ENCODE data around the gene EDA. TPM values are rescaled to one million over a fixed set of nuclear protein-coding genes. Genes with fewer than 3 reads are reported as not detected.

The EDA gene
- total and polyA plus RNA-seq, 8 donors = 2.2 to 4.6 (median 4.1) TPM

DNA sequence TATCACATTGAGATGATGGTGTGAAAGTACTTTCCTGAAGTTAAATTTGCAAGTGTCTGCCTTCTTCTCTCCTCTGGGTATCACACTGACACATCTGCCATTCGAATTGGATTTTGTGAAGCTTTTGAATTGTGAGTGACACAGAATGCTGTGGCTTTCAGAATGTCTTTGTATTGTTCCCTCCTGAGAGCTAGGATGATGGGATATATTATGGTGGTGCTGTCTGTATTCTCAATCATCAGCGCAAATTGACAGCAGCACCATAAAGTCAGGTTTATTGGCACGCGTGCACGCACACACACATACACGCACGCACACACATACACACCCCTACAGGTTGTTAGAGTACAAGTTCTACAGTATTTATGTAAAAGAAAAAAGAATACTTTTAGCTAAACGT is 290.5 kb downstream of the EDA start:
- H3K9me3 ChIP-seq = peaks cover 0 to 3% of the 10 kb centered on the region in 2 donors
- no peaks in the 10 kb centered on the region for H3K27me3 ChIP-seq
- no peak overlapping the region for H3K4me3 ChIP-seq
- H3K4me1 ChIP-seq = no peaks in the 10 kb centered on the region
- DNase-seq (no peak), ATAC-seq (no peak)
- H3K27ac ChIP-seq = no peak overlapping the region
- intact Hi-C loops (cut with DNase I) = no loop called here
- H3K36me3 ChIP-seq = no peaks in the 10 kb centered on the region
- TF ChIP-seq, protein P1, sequence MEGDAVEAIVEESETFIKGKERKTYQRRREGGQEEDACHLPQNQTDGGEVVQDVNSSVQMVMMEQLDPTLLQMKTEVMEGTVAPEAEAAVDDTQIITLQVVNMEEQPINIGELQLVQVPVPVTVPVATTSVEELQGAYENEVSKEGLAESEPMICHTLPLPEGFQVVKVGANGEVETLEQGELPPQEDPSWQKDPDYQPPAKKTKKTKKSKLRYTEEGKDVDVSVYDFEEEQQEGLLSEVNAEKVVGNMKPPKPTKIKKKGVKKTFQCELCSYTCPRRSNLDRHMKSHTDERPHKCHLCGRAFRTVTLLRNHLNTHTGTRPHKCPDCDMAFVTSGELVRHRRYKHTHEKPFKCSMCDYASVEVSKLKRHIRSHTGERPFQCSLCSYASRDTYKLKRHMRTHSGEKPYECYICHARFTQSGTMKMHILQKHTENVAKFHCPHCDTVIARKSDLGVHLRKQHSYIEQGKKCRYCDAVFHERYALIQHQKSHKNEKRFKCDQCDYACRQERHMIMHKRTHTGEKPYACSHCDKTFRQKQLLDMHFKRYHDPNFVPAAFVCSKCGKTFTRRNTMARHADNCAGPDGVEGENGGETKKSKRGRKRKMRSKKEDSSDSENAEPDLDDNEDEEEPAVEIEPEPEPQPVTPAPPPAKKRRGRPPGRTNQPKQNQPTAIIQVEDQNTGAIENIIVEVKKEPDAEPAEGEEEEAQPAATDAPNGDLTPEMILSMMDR (IDR thresholded peaks at IDR 0.05) = no peak

DNA sequence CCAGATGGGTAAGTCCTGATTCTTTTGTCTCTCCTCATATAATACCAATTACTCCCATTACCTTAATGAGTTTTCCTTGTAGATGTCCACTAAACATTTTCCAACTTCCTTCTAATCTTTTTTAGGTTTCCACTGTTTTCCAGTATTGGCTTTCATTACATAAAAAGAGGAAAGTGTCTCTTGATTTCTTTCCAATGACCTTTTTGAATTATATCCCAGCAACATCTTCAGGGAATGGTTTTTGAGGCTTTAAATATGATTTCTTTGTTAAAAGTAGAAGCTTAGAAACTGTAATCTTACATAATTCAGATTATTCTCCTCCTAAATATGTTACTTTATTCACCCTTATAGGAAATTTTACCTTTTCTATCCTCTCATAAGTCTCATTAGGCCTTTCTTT is 298.9 kb downstream of the EDA start:
- no peak for ATAC-seq
- Histone ChIP-seq H3K9me3 (peaks cover 0 to 8% of the 10 kb centered on the region in 2 donors), H3K27ac (no peak overlapping the region), H3K4me1 (no peaks in the 10 kb centered on the region), H3K36me3 (no peaks in the 10 kb centered on the region), H3K27me3 (no peaks in the 10 kb centered on the region), H3K4me3 (no peak overlapping the region)
- intact Hi-C loops (cut with DNase I) = no loop called here
- no peak for DNase-seq
- TF ChIP-seq, protein P1 (IDR thresholded peaks at IDR 0.05) = no peak

DNA sequence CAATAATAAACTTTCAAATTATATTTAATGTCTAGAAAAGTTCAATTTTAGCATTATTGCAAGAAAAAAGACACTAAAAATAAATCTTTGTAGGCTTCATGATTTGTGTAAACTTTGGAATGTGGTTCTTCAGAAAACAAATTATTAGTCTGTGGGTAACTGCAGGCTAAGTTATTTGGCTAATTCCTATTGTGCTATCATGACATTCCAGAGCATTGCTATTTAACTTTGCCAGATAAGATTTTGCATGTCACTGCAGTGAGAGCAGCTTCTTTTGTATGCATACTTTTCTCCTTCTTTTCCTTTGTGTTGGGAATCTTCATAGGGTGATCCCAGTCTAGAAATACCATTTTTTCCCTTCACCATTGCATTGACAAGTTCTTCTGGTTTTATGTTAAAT is 303.8 kb downstream of the EDA start:
- intact Hi-C loops (cut with DNase I) = no loop called here
- no peak for ATAC-seq
- no peak overlapping the region for H3K4me3 ChIP-seq
- H3K27ac ChIP-seq = no peak overlapping the region
- no peaks in the 10 kb centered on the region for H3K27me3 ChIP-seq
- H3K4me1 ChIP-seq = no peaks in the 10 kb centered on the region
- no peak for DNase-seq
- TF ChIP-seq, protein P1 (IDR thresholded peaks at IDR 0.05) = no peak
- no peaks in the 10 kb centered on the region for H3K9me3 ChIP-seq
- H3K36me3 ChIP-seq = no peaks in the 10 kb centered on the region

DNA sequence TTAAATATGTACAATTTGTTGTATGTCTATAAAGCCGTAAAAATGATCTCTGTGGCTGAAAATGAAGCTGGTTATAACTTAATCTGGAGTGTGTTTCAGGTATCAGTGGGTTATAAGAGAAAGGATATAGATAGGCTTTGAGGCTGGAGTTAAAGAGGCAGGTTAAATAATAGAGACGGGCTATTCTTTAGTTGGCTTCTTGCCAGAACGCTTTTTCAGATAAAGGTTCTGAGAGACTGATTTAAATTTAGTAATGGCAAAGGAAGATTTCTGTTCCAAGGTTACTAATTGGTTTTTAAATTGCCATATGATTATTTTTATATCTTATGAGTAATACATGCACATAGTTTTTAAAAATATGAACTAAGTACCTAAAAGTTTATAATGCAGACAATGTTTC is 316.4 kb downstream of the EDA start:
- DNase-seq = no peak
- TF ChIP-seq, protein P1 (IDR thresholded peaks at IDR 0.05) = no peak

DNA sequence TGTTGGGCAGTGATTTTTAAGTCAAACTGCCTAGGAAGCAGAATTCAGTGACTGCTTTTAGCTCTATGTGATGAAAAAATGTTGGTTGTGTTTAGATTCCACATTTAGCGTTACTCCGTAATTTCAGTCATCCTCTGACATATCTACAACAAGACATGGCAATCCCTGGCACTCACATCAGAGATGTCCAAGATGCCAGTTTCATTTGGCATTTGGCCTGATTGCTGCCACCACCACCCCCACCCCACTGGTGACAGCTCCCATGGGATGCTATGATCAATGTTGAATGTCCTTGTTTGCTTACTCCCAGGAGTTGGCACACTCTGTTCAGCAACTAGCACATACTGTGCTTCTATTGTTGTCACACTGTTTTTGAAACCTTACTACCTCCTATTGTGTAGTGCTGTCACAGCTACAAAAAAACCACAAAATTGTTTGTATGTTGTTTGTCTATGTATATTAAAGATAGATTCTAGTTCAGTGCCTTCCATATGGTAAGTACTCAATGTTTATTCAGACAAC is 332.4 kb downstream of the EDA start:
- Histone ChIP-seq H3K4me1 (no peaks in the 10 kb centered on the region), H3K4me3 (no peak overlapping the region), H3K27me3 (no peaks in the 10 kb centered on the region), H3K36me3 (no peaks in the 10 kb centered on the region), H3K27ac (no peak overlapping the region), H3K9me3 (no peaks in the 10 kb centered on the region)
- TF ChIP-seq, protein P1 (IDR thresholded peaks at IDR 0.05) = no peak
- DNase-seq (no peak), ATAC-seq (no peak)
- intact Hi-C loops (cut with DNase I) = no loop called here

More for the DNA sequence above, 316.4 kb downstream of the EDA start:
- no peaks in the 10 kb centered on the region for H3K4me1 ChIP-seq
- intact Hi-C loops (cut with DNase I) = no loop called here
- H3K36me3 ChIP-seq = no peaks in the 10 kb centered on the region
- H3K9me3 ChIP-seq = no peaks in the 10 kb centered on the region
- ATAC-seq = no peak
- no peak overlapping the region for H3K4me3 ChIP-seq
- H3K27me3 ChIP-seq = no peaks in the 10 kb centered on the region
- no peak overlapping the region for H3K27ac ChIP-seq
